HepG2 (cell line): Measurements from ENCODE around the gene LRP1B. TPM values are rescaled to one million over a fixed set of nuclear protein-coding genes. Genes with fewer than 3 reads are reported as not detected.

Source experiments
- ATAC-seq: fragments of 200-7000 bp; cut with Tn5 transposase; 3 replicates; pipeline ENCODE4 v1.9.1; 2020; ENCODE audit warnings: mild to moderate bottlenecking, moderate library complexity
- BruUV-seq: library from RNA; stranded (reverse); fragments of 400-500 nt; replicated peaks from 2 replicates; lab custom pipeline; 2021; lab: Mats Ljungman, UMichigan
- CTCF ChIA-PET: fragments of 300-600 bp; formaldehyde crosslinking; extraction: SDS; loops from one replicate; lab custom pipeline; 2021; ENCODE audit warnings: low total read pairs, inconsistent platforms, low intra/inter-chr PET ratio; lab: Yijun Ruan, JAX
- POLR2A ChIA-PET: fragments of 350-600 bp; sonication (Branson Sonifier 250); formaldehyde crosslinking; loops from one replicate; lab custom pipeline; 2020; ENCODE audit warnings: antibody characterized with exemption, inconsistent platforms; lab: Yijun Ruan, JAX
- DNase-seq: peaks from one replicate; pipeline ENCODE4 v3.0.0-alpha.2; 2015; ENCODE audit warnings: low spot score
- FAIRE-seq: peaks from 3 replicates; lab custom pipeline; 2011; peaks lifted over from hg19 to GRCh38; lab: Jason Lieb, UNC
- H2AFZ ChIP-seq: one replicate; pipeline ENCODE4 v1.6.1; 2011; ENCODE audit warnings: low read length, inconsistent platforms
- H3K27ac ChIP-seq: fragments of 300-600 bp; 3 replicates; pipeline ENCODE4 v1.8.0; 2011; ENCODE audit warnings: mixed run types, mild to moderate bottlenecking, mixed read lengths, low read length, inconsistent platforms; ENCODE audit not compliant: insufficient read depth; ENCODE audit errors: extremely low read length
- H3K27me3 ChIP-seq, 2 experiments: fragments of 200-600 bp in 1 of 2; 2 replicates in 1 of 2; 3 replicates in 1 of 2; pipeline versions ENCODE4 v1.6.0 to v1.8.0; 2011; ENCODE audit warnings: low read length in 2 of 2, mild to moderate bottlenecking in 2 of 2, moderate library complexity in 2 of 2, inconsistent platforms in 1 of 2; ENCODE audit not compliant: insufficient read depth in 2 of 2, control insufficient read depth in 1 of 2
- H3K36me3 ChIP-seq, 2 experiments: fragments of 200-600 bp in 1 of 2; replicated peaks in 1 of 2; 2 replicates in 1 of 2; 3 replicates in 1 of 2; pipeline versions ENCODE4 v1.5.1 to v1.8.0; 2011; ENCODE audit warnings: low read length in 2 of 2, inconsistent platforms in 1 of 2; ENCODE audit not compliant: insufficient read depth in 2 of 2, control insufficient read depth in 1 of 2
- H3K4me1 ChIP-seq: 2 replicates; pipeline ENCODE4 v1.5.1; 2012; ENCODE audit warnings: low read length, inconsistent platforms; ENCODE audit not compliant: insufficient read depth
- H3K4me2 ChIP-seq: 2 replicates; pipeline ENCODE4 v1.6.0; 2011; ENCODE audit warnings: low read depth, low read length, inconsistent platforms
- H3K4me3 ChIP-seq, 3 experiments: fragments of 200-600 bp in 1 of 3; sonication (generic), shearing (Covaris generic) in 1 of 3; replicated peaks in 1 of 3; 2 replicates each; pipeline ENCODE4 v1.5.1; 2011 to 2016; ENCODE audit warnings: low read length in 3 of 3, inconsistent platforms in 2 of 3, low read depth in 2 of 3, mild to moderate bottlenecking in 2 of 3, control low read depth in 1 of 3, mixed read lengths in 1 of 3; ENCODE audit not compliant: insufficient read depth in 1 of 3
- H3K79me2 ChIP-seq: one replicate; pipeline ENCODE4 v1.6.1; 2011; ENCODE audit warnings: low read length, inconsistent platforms; ENCODE audit not compliant: insufficient read depth
- H3K9ac ChIP-seq: 2 replicates; pipeline ENCODE4 v1.6.0; 2011; ENCODE audit warnings: mild to moderate bottlenecking, low read depth, low read length, inconsistent platforms; ENCODE audit not compliant: insufficient read depth
- H3K9me3 ChIP-seq: 2 replicates; pipeline ENCODE4 v1.5.1; 2012; ENCODE audit warnings: mild to moderate bottlenecking, low read length
- H4K20me1 ChIP-seq: 2 replicates; pipeline ENCODE4 v1.6.0; 2011; ENCODE audit warnings: inconsistent platforms, mild to moderate bottlenecking, low read length, moderate library complexity; ENCODE audit not compliant: insufficient read depth
- FOXP1 ChIP-seq, 2 experiments: fragments of 450-650 bp in 1 of 2; IDR thresholded peaks; 2 replicates each; pipeline ENCODE4 v1.6.1; 2017 to 2018; ENCODE audit warnings: antibody characterized with exemption in 1 of 2
- RBM39 ChIP-seq: fragments of 200-400 bp; formaldehyde crosslinking; IDR thresholded peaks from one replicate; pipeline ENCODE4 v1.6.1; 2018; ENCODE audit warnings: antibody characterized with exemption, mild to moderate bottlenecking, low read depth, low read length; ENCODE audit not compliant: poor library complexity, severe bottlenecking
- SMARCC2 ChIP-seq: fragments of 450-650 bp; IDR thresholded peaks from 2 replicates; pipeline ENCODE4 v1.6.1; 2017; ENCODE audit warnings: antibody characterized with exemption, mild to moderate bottlenecking
- ZNF614 ChIP-seq: IDR thresholded peaks from 2 replicates; pipeline ENCODE4 v1.6.1; 2018; ENCODE audit warnings: missing biosample characterization, missing genetic modification reagents, inconsistent platforms, borderline replicate concordance
- ZNF615 ChIP-seq: sonication (generic); formaldehyde crosslinking; IDR thresholded peaks from 2 replicates; pipeline ENCODE4 v1.5.0; 2020; ENCODE audit warnings: mild to moderate bottlenecking, missing genetic modification reagents, borderline replicate concordance
- WGBS: methylation state at CpG from one replicate; pipeline ENCODE4 v1.1.6; 2017; ENCODE audit warnings: low lambda C conversion rate; 5-methylcytosine and 5-hydroxymethylcytosine counted together
- in situ Hi-C: cut with HindIII; loops from 2 replicates; pipeline ENCODE4 v1.10.0; 2017; ENCODE audit warnings: low pct_unique_long_range_greater_than_20kb; ENCODE audit not compliant: extremely low pct_ligation_motif_present
- intact Hi-C: fragments of 100-400 bp; cut with micrococcal nuclease; formaldehyde crosslinking; loops from one replicate; pipeline ENCODE4 v1.10.0; 2022; ENCODE audit not compliant: unreplicated experiment
- polyA plus RNA-seq, 8 experiments: library from polyadenylated mRNA; depleted of rRNA in 3 of 8; stranded (reverse) in 7 of 8; unstranded in 1 of 8; fragments of >200 nt; fragmentation: Illumina TruSeq in 4 of 8; extraction: Trizol in 4 of 8; gene quantifications; 2 replicates each; pipeline versions ENCODE4 v1.2.1 to v1.2.3, GENCODE V29; 2011 to 2016; ENCODE audit warnings: low read depth in 4 of 8, missing spikeins in 1 of 8, mixed read lengths in 1 of 8; ENCODE audit not compliant: insufficient read depth in 1 of 8
- total RNA-seq, 5 experiments: library from RNA; depleted of rRNA; stranded (reverse); fragments of >200 nt; fragmentation: Illumina TruSeq; extraction: Trizol; gene quantifications; 2 replicates each; pipeline ENCODE4 v1.2.3, GENCODE V29; 2016; ENCODE audit warnings: low read depth in 1 of 5
- TF ChIP-seq, protein P1 (sequence below): sonication (generic); formaldehyde crosslinking; IDR thresholded peaks from 2 replicates; pipeline ENCODE4 v1.8.1; 2022; ENCODE audit warnings: mild to moderate bottlenecking, missing genetic modification reagents

LRP1B gene
- total and polyA plus RNA-seq, 2 of the 13 experiments (the other 11 are each of a cell fraction or from before 2014, with no cell fraction given): 0.04 TPM; not detected in 1

- TF ChIP-seq, protein P1, sequence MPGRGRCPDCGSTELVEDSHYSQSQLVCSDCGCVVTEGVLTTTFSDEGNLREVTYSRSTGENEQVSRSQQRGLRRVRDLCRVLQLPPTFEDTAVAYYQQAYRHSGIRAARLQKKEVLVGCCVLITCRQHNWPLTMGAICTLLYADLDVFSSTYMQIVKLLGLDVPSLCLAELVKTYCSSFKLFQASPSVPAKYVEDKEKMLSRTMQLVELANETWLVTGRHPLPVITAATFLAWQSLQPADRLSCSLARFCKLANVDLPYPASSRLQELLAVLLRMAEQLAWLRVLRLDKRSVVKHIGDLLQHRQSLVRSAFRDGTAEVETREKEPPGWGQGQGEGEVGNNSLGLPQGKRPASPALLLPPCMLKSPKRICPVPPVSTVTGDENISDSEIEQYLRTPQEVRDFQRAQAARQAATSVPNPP: no peak
- TF ChIP-seq RBM39: no peak
Measured at GRCh38 chr2:140249821-140250220, 1881.0 kb downstream of the LRP1B start (continued).

DNA sequence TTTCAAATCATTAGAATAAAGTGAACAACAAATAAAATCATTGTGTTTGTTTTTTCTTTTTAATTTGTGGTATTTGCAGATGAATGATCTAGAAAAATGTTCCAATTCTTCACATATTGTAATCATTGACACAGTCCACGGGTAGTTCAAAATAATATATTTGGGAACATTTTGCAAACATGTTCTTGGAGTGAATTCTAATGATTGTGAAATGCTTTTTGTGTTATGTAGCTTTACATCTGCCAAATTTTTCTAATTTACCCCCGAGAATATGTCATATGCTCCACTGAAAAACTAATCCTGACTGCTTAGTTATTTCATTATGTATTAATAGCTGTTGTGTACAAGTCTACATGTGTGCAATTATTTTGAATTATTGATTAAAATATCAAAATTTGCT lies 1882.2 kb downstream of the LRP1B start:
- ATAC-seq: no peak
- Histone ChIP-seq H2AFZ (no peak overlapping the region), H4K20me1 (no peaks in the 10 kb centered on the region), H3K27me3 (no peaks in the 10 kb centered on the region; a peak in 1 of 5 replicates), H3K27ac (no peak overlapping the region), H3K9me3 (no peaks in the 10 kb centered on the region), H3K4me3 (no peak overlapping the region), H3K4me1 (no peaks in the 10 kb centered on the region), H3K9ac (no peak overlapping the region), H3K36me3 (no peaks in the 10 kb centered on the region), H3K4me2 (no peak overlapping the region), H3K79me2 (no peaks in the 10 kb centered on the region)
- 0% methylated on average over 2 of the region's 2 CpGs for WGBS
- no peak for FAIRE-seq
- intact Hi-C loops (no loop called here), in situ Hi-C loops (no loop called here)
- ChIA-PET CTCF (no interaction called here), POLR2A (no interaction called here)
- TF ChIP-seq FOXP1 (IDR thresholded peaks at IDR 0.05): no peak
- no peak for TF ChIP-seq FOXP1 (CRISPR knock-in tag; IDR thresholded peaks at IDR 0.05)
- no peak for TF ChIP-seq ZNF614 (CRISPR knock-in tag)
- TF ChIP-seq ZNF615: no peak
- no peak for TF ChIP-seq SMARCC2
- no peak for DNase-seq
- no TSS peak for BruUV-seq
